ENCODE data around the gene HIRIP3.

HIRIP3 gene

DNA sequence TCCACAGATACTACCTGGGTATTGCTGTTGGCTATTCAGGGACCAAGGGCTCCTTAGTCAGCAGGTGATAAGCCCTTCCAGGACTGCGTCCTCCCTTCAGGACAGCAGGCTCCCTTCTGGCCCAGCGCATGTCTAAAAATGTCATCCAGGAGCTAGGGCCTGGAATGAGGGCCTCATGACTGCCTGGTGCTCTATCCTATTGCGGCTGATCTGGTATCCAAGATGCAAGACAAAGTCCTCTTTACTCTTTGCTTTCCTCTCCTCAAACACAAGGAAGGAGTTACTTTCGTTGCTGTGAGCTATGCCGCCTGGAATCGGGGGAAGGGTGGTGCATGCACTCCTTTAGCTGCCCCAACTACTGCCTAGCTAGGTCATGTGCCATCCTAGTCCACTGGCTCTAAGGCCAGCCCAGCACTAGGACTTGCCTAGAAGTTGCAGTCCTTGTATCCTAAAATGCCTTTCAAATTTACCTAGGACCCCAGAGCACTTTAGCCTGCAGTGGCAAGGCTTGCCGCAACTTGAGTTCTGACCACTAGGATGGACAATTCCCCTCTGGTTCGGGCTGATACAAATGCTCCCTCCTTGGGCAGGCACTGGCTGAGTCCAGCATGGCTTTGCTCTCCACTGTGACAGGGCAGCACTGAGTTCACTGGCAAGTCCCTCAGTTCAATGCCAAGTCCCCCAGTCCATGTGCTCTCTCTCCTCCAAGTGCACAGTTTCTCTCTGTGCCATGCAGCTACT is 43.6 kb downstream of the HIRIP3 start:
- TF ChIP-seq CREB1 (IDR thresholded peaks at IDR 0.05; ENCODE audit: low read depth) = no peak
- no peak for TF ChIP-seq YY1 (IDR thresholded peaks at IDR 0.05; ENCODE audit: low read depth)
- no peak for TF ChIP-seq ZBTB7A (IDR thresholded peaks at IDR 0.05; ENCODE audit: low read depth)
- no peak for TF ChIP-seq FOXM1 (IDR thresholded peaks at IDR 0.05; ENCODE audit: borderline replicate concordance, low read depth)
- TF ChIP-seq RAD21 (IDR thresholded peaks at IDR 0.05; ENCODE audit: low read depth) = no peak
- TF ChIP-seq TAF1 (IDR thresholded peaks at IDR 0.05; ENCODE audit: low read depth) = no peak
- TF ChIP-seq, protein P1, sequence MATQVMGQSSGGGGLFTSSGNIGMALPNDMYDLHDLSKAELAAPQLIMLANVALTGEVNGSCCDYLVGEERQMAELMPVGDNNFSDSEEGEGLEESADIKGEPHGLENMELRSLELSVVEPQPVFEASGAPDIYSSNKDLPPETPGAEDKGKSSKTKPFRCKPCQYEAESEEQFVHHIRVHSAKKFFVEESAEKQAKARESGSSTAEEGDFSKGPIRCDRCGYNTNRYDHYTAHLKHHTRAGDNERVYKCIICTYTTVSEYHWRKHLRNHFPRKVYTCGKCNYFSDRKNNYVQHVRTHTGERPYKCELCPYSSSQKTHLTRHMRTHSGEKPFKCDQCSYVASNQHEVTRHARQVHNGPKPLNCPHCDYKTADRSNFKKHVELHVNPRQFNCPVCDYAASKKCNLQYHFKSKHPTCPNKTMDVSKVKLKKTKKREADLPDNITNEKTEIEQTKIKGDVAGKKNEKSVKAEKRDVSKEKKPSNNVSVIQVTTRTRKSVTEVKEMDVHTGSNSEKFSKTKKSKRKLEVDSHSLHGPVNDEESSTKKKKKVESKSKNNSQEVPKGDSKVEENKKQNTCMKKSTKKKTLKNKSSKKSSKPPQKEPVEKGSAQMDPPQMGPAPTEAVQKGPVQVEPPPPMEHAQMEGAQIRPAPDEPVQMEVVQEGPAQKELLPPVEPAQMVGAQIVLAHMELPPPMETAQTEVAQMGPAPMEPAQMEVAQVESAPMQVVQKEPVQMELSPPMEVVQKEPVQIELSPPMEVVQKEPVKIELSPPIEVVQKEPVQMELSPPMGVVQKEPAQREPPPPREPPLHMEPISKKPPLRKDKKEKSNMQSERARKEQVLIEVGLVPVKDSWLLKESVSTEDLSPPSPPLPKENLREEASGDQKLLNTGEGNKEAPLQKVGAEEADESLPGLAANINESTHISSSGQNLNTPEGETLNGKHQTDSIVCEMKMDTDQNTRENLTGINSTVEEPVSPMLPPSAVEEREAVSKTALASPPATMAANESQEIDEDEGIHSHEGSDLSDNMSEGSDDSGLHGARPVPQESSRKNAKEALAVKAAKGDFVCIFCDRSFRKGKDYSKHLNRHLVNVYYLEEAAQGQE (IDR thresholded peaks at IDR 0.05; ENCODE audit: low read depth) = no peak
- TF ChIP-seq EP300 (IDR thresholded peaks at IDR 0.05; ENCODE audit: borderline replicate concordance) = no peak
- TF ChIP-seq NFIC (IDR thresholded peaks at IDR 0.05) = no peak
- no peak for TF ChIP-seq TEAD4 (IDR thresholded peaks at IDR 0.05)
- TF ChIP-seq, protein P2, sequence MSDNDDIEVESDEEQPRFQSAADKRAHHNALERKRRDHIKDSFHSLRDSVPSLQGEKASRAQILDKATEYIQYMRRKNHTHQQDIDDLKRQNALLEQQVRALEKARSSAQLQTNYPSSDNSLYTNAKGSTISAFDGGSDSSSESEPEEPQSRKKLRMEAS (IDR thresholded peaks at IDR 0.05) = no peak
- TF ChIP-seq CEBPB (IDR thresholded peaks at IDR 0.05) = no peak
- TF ChIP-seq EGR1 (IDR thresholded peaks at IDR 0.05) = no peak
- TF ChIP-seq TCF12 (IDR thresholded peaks at IDR 0.05; ENCODE audit: low read depth) = no peak
- TF ChIP-seq, protein P3, sequence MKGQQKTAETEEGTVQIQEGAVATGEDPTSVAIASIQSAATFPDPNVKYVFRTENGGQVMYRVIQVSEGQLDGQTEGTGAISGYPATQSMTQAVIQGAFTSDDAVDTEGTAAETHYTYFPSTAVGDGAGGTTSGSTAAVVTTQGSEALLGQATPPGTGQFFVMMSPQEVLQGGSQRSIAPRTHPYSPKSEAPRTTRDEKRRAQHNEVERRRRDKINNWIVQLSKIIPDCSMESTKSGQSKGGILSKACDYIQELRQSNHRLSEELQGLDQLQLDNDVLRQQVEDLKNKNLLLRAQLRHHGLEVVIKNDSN (IDR thresholded peaks at IDR 0.05) = no peak

DNA sequence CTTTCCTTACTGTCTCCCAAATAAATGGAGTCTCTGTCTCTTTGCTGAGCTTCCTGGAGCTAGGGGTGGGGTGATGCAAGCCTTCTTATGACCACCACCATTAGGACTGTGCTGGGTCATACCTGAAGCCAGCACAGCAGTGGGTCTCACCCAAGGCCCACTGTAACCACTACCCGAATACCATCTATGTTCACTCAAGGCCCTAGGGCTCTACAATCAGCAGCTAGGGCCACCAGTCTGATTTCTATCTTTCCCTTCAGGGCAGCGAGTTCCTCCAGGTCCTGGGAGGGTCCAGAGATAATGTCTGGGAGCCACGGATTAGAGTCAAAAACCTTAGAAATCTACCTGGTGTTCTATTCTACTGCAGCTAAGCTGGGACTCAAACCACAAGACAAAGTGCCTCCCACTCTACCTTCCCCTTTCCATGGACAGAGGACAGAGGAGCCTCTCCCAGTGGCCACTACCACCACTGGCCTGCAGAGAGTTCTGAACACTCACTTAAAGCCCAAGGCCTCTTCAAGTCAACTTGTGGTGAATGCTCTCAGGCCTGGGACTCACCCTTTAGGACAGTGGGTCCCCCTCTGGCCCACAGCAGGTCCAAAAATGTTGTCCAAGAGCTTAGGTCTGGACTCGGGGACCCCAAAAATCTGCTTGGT is 44.5 kb downstream of the HIRIP3 start:
- no peak for TF ChIP-seq TCF12 (IDR thresholded peaks at IDR 0.05; ENCODE audit: low read depth)
- TF ChIP-seq, protein P1 (IDR thresholded peaks at IDR 0.05; ENCODE audit: low read depth) = no peak
- TF ChIP-seq ZBTB7A (IDR thresholded peaks at IDR 0.05; ENCODE audit: low read depth) = no peak
- TF ChIP-seq, protein P3 (IDR thresholded peaks at IDR 0.05) = no peak
- no peak for TF ChIP-seq EP300 (IDR thresholded peaks at IDR 0.05; ENCODE audit: borderline replicate concordance)

DNA sequence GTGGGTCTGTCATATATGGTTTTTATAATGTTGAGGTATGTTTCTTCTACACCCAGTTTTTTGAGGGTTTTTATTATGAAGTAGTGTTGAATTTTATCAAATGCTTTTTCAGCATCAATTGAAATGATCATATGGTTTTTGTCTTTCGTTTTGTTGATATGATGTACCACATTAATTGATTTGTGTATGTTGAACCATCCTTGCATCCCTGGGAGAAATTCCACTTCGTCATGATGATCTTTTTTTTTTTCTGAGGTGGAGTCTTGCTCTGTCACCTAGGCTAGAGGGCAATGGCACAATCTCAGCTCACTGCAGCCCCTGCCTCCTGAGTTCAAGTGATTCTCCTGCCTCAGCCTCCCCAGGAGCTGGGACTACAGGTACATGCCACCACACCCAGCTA is 47.5 kb downstream of the HIRIP3 start:
- no peak for TF ChIP-seq CEBPB (IDR thresholded peaks at IDR 0.05)
- TF ChIP-seq, protein P1 (IDR thresholded peaks at IDR 0.05; ENCODE audit: low read depth) = no peak
- TF ChIP-seq TCF12 (IDR thresholded peaks at IDR 0.05; ENCODE audit: low read depth) = no peak
- TF ChIP-seq, protein P2 (IDR thresholded peaks at IDR 0.05) = no peak
- TF ChIP-seq, protein P3 (IDR thresholded peaks at IDR 0.05) = no peak
- TF ChIP-seq EP300 (IDR thresholded peaks at IDR 0.05; ENCODE audit: borderline replicate concordance) = no peak
- no peak for TF ChIP-seq FOXM1 (IDR thresholded peaks at IDR 0.05; ENCODE audit: borderline replicate concordance, low read depth)
- no peak for TF ChIP-seq EGR1 (IDR thresholded peaks at IDR 0.05)
- no peak for TF ChIP-seq NFIC (IDR thresholded peaks at IDR 0.05)
- no peak for TF ChIP-seq CREB1 (IDR thresholded peaks at IDR 0.05; ENCODE audit: low read depth)
